ENCODE measurements around the gene ARSG. TPM values are rescaled to one million over a fixed set of nuclear protein-coding genes. Genes with fewer than 3 reads are reported as not detected.

ARSG gene
- total and polyA plus RNA-seq, 7 donors, result 1.7 to 6.1 (median 2.5) TPM

GRCh38 chr17:68433211-68433610 lies 141.9 kb downstream of the ARSG start:
- 87 to 92% (median 87%) methylated on average over 9 of the region's 9 CpGs for WGBS, 3 donors
- intact Hi-C loops (cut with DNase I), result loop anchor here in 1 of 2 donors (10.0 kb wide), 1 partner anchor 168 kb away; no protein-coding TSS in a partner anchor
- ATAC-seq (no peak), DNase-seq (no peak)
- Histone ChIP-seq H3K4me3 (no peak overlapping the region), H3K27ac (peak overlapping the region; percentile 57), H3K9me3 (no peaks in the 10 kb centered on the region), H3K27me3 (ENCODE audit: insufficient read depth in 3 of 3, low read length in 2 of 3) (no peaks in the 10 kb centered on the region), H3K4me1 (peaks cover 28% of the 10 kb centered on the region), H3K36me3 (ENCODE audit: insufficient read depth in 1 of 2, low read depth in 1 of 2) (peaks cover 10 to 77% of the 10 kb centered on the region in 2 donors)
- TF ChIP-seq, protein P1, sequence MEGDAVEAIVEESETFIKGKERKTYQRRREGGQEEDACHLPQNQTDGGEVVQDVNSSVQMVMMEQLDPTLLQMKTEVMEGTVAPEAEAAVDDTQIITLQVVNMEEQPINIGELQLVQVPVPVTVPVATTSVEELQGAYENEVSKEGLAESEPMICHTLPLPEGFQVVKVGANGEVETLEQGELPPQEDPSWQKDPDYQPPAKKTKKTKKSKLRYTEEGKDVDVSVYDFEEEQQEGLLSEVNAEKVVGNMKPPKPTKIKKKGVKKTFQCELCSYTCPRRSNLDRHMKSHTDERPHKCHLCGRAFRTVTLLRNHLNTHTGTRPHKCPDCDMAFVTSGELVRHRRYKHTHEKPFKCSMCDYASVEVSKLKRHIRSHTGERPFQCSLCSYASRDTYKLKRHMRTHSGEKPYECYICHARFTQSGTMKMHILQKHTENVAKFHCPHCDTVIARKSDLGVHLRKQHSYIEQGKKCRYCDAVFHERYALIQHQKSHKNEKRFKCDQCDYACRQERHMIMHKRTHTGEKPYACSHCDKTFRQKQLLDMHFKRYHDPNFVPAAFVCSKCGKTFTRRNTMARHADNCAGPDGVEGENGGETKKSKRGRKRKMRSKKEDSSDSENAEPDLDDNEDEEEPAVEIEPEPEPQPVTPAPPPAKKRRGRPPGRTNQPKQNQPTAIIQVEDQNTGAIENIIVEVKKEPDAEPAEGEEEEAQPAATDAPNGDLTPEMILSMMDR (IDR thresholded peaks at IDR 0.05), result no peak

DNA sequence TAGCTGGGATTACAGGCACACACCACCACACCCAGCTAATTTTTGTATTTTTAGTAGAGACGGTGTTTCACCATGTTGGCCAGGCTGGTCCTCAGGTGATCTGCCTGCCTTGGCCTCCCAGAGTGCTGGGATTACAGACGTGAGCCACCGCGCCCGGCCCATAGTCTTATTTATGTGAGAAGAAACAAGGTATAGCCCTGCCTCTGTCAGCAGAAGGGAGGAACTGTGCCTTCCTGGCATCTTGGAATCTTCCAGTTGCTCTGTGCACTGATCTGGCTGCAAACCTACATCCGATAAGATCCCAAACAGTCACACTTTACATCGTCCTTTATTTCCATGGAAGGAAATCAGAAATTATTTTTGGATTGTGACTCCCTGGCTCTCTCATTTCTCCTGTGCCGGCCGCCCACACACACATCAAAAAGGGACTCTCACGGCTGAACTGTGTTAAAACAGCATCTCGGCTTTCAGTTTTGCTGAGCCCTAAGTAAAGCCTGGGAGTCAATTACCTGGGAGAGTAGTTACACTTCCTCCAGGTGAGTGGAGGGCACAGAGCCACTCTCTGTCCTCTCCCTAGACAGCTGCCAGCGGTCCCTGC lies 142.7 kb downstream of the ARSG start:
- Histone ChIP-seq H3K36me3 (ENCODE audit: insufficient read depth in 1 of 2, low read depth in 1 of 2) (peaks cover 8 to 73% of the 10 kb centered on the region in 2 donors), H3K27me3 (ENCODE audit: insufficient read depth in 3 of 3, low read length in 2 of 3) (no peaks in the 10 kb centered on the region), H3K9me3 (no peaks in the 10 kb centered on the region), H3K27ac (peak overlapping the region; percentile 57), H3K4me3 (no peak overlapping the region), H3K4me1 (peaks cover 33% of the 10 kb centered on the region)
- TF ChIP-seq, protein P1 (IDR thresholded peaks at IDR 0.05), result no peak
- intact Hi-C loops (cut with DNase I), result loop anchor here in 1 of 2 donors (10.0 kb wide), 1 partner anchor 169 kb away; no protein-coding TSS in a partner anchor
- WGBS, 3 donors, result 50 to 67% (median 59%) methylated on average over 12 of the region's 12 CpGs
- no peak for DNase-seq
- peak in 2 of 4 donors; percentile 11 to 31 for ATAC-seq

DNA sequence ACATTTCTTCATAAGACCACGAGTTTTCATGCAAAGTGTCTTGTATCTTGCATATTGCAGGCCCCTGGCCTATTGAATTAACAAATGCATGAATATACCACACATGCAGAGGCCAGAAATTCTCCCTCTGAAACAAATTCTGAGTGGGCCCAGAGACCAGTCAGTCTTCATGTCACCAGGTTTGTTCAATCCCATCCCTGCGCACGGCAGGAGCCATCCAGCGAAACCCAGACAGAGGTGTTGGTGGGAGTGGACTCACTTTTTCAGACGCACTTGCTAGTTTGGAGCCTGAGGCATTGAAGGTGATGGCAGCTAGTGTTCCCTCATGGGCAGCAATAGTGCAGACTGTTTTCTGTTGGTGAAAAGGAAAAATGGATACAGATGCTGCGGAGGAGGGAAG lies 144.1 kb downstream of the ARSG start:
- Histone ChIP-seq H3K27ac (peak overlapping the region; percentile 87), H3K27me3 (ENCODE audit: insufficient read depth in 3 of 3, low read length in 2 of 3) (no peaks in the 10 kb centered on the region), H3K36me3 (ENCODE audit: insufficient read depth in 1 of 2, low read depth in 1 of 2) (peaks cover 14 to 59% of the 10 kb centered on the region in 2 donors), H3K4me1 (peaks cover 40% of the 10 kb centered on the region), H3K4me3 (no peak overlapping the region), H3K9me3 (no peaks in the 10 kb centered on the region)
- ATAC-seq (no peak), DNase-seq (no peak)
- WGBS, 3 donors, result 94 to 95% (median 94%) methylated on average over 6 of the region's 6 CpGs
- TF ChIP-seq, protein P1 (IDR thresholded peaks at IDR 0.05), result no peak
- intact Hi-C loops (cut with DNase I), result loop anchor here in 1 of 2 donors (10.0 kb wide), 1 partner anchor 171 kb away; no protein-coding TSS in a partner anchor

GRCh38 chr17:68435876-68436842 lies 144.9 kb downstream of the ARSG start:
- DNase-seq (peak; percentile 79 to 87), ATAC-seq (peak; percentile 81 to 85 (median 83))
- Histone ChIP-seq H3K4me1 (peaks cover 47% of the 10 kb centered on the region), H3K27ac (peak overlapping the region; percentile 87), H3K36me3 (ENCODE audit: insufficient read depth in 1 of 2, low read depth in 1 of 2) (peaks cover 8 to 57% of the 10 kb centered on the region in 2 donors), H3K9me3 (no peaks in the 10 kb centered on the region), H3K4me3 (peak overlapping the region; percentile 7), H3K27me3 (ENCODE audit: insufficient read depth in 3 of 3, low read length in 2 of 3) (no peaks in the 10 kb centered on the region)
- TF ChIP-seq, protein P1 (IDR thresholded peaks at IDR 0.05), result peak; percentile 90
- 39 to 49% (median 44%) methylated on average over 20 of the region's 20 CpGs for WGBS, 3 donors
- intact Hi-C loops (cut with DNase I), result loop anchor here (2.0 to 10.0 kb wide), 3 partner anchors 27 to 173 kb away; no protein-coding TSS in a partner anchor
